B cell (primary cell): Measurements from ENCODE around the gene SNRNP70.

ENCODE experiments used
- EZH2 ChIP-seq: IDR thresholded peaks from 2 replicates; pipeline ENCODE4 v1.6.1; 2012; ENCODE audit warnings: borderline replicate concordance, low read depth, mild to moderate bottlenecking, moderate library complexity, low read length; ENCODE audit not compliant: insufficient read depth, poor library complexity, severe bottlenecking
- TF ChIP-seq, protein P1 (sequence below): fragments of 200-600 bp; IDR thresholded peaks from one replicate; pipeline ENCODE4 v1.8.0; 2022; ENCODE audit warnings: antibody characterized with exemption, mild to moderate bottlenecking

DNA sequence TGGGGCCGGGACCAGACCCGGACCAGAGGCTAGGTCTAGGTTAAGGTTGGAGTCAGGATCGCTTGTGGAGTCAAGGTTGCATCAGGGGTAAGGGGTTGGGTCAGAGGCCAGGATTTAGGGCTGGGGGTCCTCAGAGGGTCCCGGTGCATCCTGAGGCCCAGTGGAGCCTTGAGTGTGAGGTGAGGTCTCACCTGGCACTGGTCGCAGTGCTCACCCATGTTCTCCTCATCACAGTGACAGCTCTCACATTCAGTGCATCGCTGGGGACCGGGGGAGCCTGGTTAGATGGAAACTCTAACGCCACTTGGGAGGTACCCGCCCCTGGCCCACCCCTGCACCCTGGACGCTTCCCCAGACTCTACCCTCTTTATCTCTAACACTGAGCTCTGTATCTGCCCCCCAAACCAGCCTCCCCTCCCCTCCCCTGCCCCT lies 66.9 kb downstream of the SNRNP70 start:
- TF ChIP-seq, protein P1, sequence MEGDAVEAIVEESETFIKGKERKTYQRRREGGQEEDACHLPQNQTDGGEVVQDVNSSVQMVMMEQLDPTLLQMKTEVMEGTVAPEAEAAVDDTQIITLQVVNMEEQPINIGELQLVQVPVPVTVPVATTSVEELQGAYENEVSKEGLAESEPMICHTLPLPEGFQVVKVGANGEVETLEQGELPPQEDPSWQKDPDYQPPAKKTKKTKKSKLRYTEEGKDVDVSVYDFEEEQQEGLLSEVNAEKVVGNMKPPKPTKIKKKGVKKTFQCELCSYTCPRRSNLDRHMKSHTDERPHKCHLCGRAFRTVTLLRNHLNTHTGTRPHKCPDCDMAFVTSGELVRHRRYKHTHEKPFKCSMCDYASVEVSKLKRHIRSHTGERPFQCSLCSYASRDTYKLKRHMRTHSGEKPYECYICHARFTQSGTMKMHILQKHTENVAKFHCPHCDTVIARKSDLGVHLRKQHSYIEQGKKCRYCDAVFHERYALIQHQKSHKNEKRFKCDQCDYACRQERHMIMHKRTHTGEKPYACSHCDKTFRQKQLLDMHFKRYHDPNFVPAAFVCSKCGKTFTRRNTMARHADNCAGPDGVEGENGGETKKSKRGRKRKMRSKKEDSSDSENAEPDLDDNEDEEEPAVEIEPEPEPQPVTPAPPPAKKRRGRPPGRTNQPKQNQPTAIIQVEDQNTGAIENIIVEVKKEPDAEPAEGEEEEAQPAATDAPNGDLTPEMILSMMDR, result no peak
- no peak for TF ChIP-seq EZH2
